ENCODE measurements around the gene EXD3.

Gene EXD3

GRCh38 chr9:137396227-137396626 lies 26.7 kb downstream of the EXD3 start:
- TF ChIP-seq EP300 (IDR thresholded peaks at IDR 0.05; ENCODE audit: borderline replicate concordance) (no peak), CEBPB (IDR thresholded peaks at IDR 0.05) (no peak), EGR1 (IDR thresholded peaks at IDR 0.05) (no peak), NFIC (IDR thresholded peaks at IDR 0.05) (no peak), RAD21 (IDR thresholded peaks at IDR 0.05; ENCODE audit: low read depth) (no peak), TCF12 (IDR thresholded peaks at IDR 0.05; ENCODE audit: low read depth) (no peak)
- TF ChIP-seq, protein P1, sequence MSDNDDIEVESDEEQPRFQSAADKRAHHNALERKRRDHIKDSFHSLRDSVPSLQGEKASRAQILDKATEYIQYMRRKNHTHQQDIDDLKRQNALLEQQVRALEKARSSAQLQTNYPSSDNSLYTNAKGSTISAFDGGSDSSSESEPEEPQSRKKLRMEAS (IDR thresholded peaks at IDR 0.05), result no peak
- TF ChIP-seq, protein P2, sequence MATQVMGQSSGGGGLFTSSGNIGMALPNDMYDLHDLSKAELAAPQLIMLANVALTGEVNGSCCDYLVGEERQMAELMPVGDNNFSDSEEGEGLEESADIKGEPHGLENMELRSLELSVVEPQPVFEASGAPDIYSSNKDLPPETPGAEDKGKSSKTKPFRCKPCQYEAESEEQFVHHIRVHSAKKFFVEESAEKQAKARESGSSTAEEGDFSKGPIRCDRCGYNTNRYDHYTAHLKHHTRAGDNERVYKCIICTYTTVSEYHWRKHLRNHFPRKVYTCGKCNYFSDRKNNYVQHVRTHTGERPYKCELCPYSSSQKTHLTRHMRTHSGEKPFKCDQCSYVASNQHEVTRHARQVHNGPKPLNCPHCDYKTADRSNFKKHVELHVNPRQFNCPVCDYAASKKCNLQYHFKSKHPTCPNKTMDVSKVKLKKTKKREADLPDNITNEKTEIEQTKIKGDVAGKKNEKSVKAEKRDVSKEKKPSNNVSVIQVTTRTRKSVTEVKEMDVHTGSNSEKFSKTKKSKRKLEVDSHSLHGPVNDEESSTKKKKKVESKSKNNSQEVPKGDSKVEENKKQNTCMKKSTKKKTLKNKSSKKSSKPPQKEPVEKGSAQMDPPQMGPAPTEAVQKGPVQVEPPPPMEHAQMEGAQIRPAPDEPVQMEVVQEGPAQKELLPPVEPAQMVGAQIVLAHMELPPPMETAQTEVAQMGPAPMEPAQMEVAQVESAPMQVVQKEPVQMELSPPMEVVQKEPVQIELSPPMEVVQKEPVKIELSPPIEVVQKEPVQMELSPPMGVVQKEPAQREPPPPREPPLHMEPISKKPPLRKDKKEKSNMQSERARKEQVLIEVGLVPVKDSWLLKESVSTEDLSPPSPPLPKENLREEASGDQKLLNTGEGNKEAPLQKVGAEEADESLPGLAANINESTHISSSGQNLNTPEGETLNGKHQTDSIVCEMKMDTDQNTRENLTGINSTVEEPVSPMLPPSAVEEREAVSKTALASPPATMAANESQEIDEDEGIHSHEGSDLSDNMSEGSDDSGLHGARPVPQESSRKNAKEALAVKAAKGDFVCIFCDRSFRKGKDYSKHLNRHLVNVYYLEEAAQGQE (IDR thresholded peaks at IDR 0.05; ENCODE audit: low read depth), result no peak
- TF ChIP-seq, protein P3, sequence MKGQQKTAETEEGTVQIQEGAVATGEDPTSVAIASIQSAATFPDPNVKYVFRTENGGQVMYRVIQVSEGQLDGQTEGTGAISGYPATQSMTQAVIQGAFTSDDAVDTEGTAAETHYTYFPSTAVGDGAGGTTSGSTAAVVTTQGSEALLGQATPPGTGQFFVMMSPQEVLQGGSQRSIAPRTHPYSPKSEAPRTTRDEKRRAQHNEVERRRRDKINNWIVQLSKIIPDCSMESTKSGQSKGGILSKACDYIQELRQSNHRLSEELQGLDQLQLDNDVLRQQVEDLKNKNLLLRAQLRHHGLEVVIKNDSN (IDR thresholded peaks at IDR 0.05), result no peak

DNA sequence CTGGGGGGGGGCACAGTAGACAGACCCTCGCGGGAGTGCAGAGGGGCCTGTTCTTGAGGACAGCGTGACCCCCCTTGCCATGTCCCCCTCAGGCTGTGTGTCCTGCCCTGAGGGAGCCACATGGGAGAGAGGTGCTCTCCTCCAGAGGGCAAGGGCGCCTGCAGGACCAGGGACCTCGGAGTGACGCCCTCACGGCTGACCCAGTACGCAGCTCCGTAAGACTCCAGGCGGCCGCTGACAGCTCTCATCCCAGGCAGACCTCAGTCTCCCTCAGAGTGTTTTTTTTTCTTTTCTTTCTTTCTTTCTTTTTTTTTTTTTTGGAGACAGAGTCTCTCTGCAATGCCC lies 27.3 kb downstream of the EXD3 start:
- TF ChIP-seq TEAD4 (IDR thresholded peaks at IDR 0.05), result no peak
- TF ChIP-seq EGR1 (IDR thresholded peaks at IDR 0.05), result no peak
- TF ChIP-seq RAD21 (IDR thresholded peaks at IDR 0.05; ENCODE audit: low read depth), result no peak
- TF ChIP-seq TAF1 (IDR thresholded peaks at IDR 0.05; ENCODE audit: low read depth), result no peak
- no peak for TF ChIP-seq TCF12 (IDR thresholded peaks at IDR 0.05; ENCODE audit: low read depth)
- no peak for TF ChIP-seq FOXM1 (IDR thresholded peaks at IDR 0.05; ENCODE audit: borderline replicate concordance, low read depth)
- TF ChIP-seq, protein P1 (IDR thresholded peaks at IDR 0.05), result no peak
- TF ChIP-seq NFIC (IDR thresholded peaks at IDR 0.05), result no peak
- no peak for TF ChIP-seq CEBPB (IDR thresholded peaks at IDR 0.05)
- TF ChIP-seq, protein P3 (IDR thresholded peaks at IDR 0.05), result no peak
- no peak for TF ChIP-seq CREB1 (IDR thresholded peaks at IDR 0.05; ENCODE audit: low read depth)
- TF ChIP-seq EP300 (IDR thresholded peaks at IDR 0.05; ENCODE audit: borderline replicate concordance), result no peak
- TF ChIP-seq YY1 (IDR thresholded peaks at IDR 0.05; ENCODE audit: low read depth), result no peak
- TF ChIP-seq, protein P2 (IDR thresholded peaks at IDR 0.05; ENCODE audit: low read depth), result no peak
- TF ChIP-seq ZBTB7A (IDR thresholded peaks at IDR 0.05; ENCODE audit: low read depth), result no peak

- TF ChIP-seq TAF1 (IDR thresholded peaks at IDR 0.05; ENCODE audit: low read depth) (no peak), EGR1 (IDR thresholded peaks at IDR 0.05) (no peak), NFIC (IDR thresholded peaks at IDR 0.05) (no peak), TCF12 (IDR thresholded peaks at IDR 0.05; ENCODE audit: low read depth) (no peak), CEBPB (IDR thresholded peaks at IDR 0.05) (no peak), YY1 (IDR thresholded peaks at IDR 0.05; ENCODE audit: low read depth) (no peak), CREB1 (IDR thresholded peaks at IDR 0.05; ENCODE audit: low read depth) (no peak)
- TF ChIP-seq, protein P2 (IDR thresholded peaks at IDR 0.05; ENCODE audit: low read depth), result no peak
Observed at GRCh38 chr9:137394866-137395665, 27.9 kb downstream of the EXD3 start.

DNA sequence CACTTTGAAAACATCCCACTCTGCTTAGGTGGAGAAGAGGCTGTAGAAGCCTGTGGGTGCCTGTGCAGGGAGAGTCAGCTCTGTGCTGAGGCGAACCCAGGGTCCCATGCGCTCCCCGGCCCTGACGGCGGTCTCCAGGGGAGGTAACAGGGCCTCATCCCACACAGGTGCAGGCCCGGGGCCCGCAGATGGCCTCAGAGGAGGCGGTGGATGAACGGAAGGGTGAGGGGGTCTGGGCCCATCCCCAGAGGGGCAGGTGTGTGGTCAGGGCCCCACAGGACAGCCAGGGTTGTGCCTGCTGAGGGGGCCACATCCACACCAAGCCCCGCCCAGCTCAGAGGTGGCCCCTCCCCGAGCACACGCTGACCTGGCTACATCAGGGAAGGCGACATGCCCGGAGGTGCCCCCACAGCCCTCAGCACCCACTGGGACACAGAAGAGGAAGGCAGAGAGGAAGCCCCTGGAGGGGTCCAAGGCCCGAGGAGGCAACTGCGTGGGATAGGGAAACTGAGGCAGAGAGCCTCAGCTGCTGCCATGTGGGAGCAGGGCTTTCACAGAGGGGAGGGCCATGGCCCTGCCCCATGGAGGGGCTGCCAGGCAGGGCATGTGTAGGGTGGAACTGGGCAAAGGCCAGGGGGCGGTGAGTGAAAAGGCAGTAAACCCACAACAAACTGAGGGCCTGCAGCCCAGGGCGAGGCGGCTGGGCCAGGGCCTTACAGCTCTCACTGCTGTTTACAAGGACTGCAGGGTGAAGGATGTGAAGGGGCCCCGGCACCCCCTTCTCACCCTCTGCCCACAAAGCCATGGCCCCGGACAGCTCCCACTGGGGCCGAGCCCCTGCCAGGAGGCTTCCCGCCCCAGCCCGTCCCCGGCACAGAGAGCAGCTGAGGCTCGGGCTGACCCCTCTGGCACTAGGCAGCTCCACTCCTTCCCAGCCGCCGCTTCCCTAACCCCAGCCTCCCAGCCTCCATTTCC lies 29.5 kb downstream of the EXD3 start:
- TF ChIP-seq CREB1 (IDR thresholded peaks at IDR 0.05; ENCODE audit: low read depth) (no peak), CEBPB (IDR thresholded peaks at IDR 0.05) (no peak), EP300 (IDR thresholded peaks at IDR 0.05; ENCODE audit: borderline replicate concordance) (no peak), FOXM1 (IDR thresholded peaks at IDR 0.05; ENCODE audit: borderline replicate concordance, low read depth) (no peak), YY1 (IDR thresholded peaks at IDR 0.05; ENCODE audit: low read depth) (no peak), TEAD4 (IDR thresholded peaks at IDR 0.05) (no peak), RAD21 (IDR thresholded peaks at IDR 0.05; ENCODE audit: low read depth) (no peak), EGR1 (IDR thresholded peaks at IDR 0.05) (no peak), ZBTB7A (IDR thresholded peaks at IDR 0.05; ENCODE audit: low read depth) (no peak), TCF12 (IDR thresholded peaks at IDR 0.05; ENCODE audit: low read depth) (no peak), TAF1 (IDR thresholded peaks at IDR 0.05; ENCODE audit: low read depth) (no peak), NFIC (IDR thresholded peaks at IDR 0.05) (no peak)
- TF ChIP-seq, protein P2 (IDR thresholded peaks at IDR 0.05; ENCODE audit: low read depth), result no peak
- TF ChIP-seq, protein P3 (IDR thresholded peaks at IDR 0.05), result no peak
- TF ChIP-seq, protein P1 (IDR thresholded peaks at IDR 0.05), result no peak

All from Ishikawa (cell line).